HG03378 (cell line): Measurements from ENCODE around the gene ERI3.

Source experiments
- ATAC-seq: cut with Tn5 transposase; IDR thresholded peaks from one replicate; pipeline ENCODE4 v1.9.1; 2021; ENCODE audit warnings: mild to moderate bottlenecking, moderate library complexity; ENCODE audit not compliant: unreplicated experiment

Gene ERI3

GRCh38 chr1:44289530-44289929, 65.5 kb downstream of the ERI3 start:
- ATAC-seq = no peak

GRCh38 chr1:44288883-44289282, 66.2 kb downstream of the ERI3 start:
- no peak for ATAC-seq

GRCh38 chr1:44284184-44284583, 70.9 kb downstream of the ERI3 start:
- no peak for ATAC-seq

GRCh38 chr1:44283524-44284173, 71.4 kb downstream of the ERI3 start:
- ATAC-seq = no peak

GRCh38 chr1:44282704-44283426, 72.2 kb downstream of the ERI3 start:
- no peak for ATAC-seq

- no peak for ATAC-seq
These were observed 72.9 kb downstream of the ERI3 start for GRCh38 chr1:44281962-44282703.

- ATAC-seq = no peak
These were observed 78.2 kb downstream of the ERI3 start for GRCh38 chr1:44276901-44277300.

GRCh38 chr1:44275991-44276405, 79.1 kb downstream of the ERI3 start:
- no peak for ATAC-seq

GRCh38 chr1:44275296-44275962, 79.6 kb downstream of the ERI3 start:
- ATAC-seq = no peak

GRCh38 chr1:44273560-44274350, 81.3 kb downstream of the ERI3 start:
- no peak for ATAC-seq

- ATAC-seq = no peak
These were observed 82.1 kb downstream of the ERI3 start for GRCh38 chr1:44272992-44273391.

- no peak for ATAC-seq
These were observed 83.4 kb downstream of the ERI3 start for GRCh38 chr1:44271646-44272045.

GRCh38 chr1:44270686-44271628, 84.1 kb downstream of the ERI3 start:
- no peak for ATAC-seq

GRCh38 chr1:44268054-44268453, 87.0 kb downstream of the ERI3 start:
- ATAC-seq = no peak

GRCh38 chr1:44267438-44267837, 87.6 kb downstream of the ERI3 start:
- ATAC-seq = no peak

- no peak for ATAC-seq
These were observed 88.4 kb downstream of the ERI3 start for GRCh38 chr1:44266400-44267344.

GRCh38 chr1:44265656-44266358, 89.2 kb downstream of the ERI3 start:
- ATAC-seq = no peak

- ATAC-seq = no peak
These were observed 90.6 kb downstream of the ERI3 start for GRCh38 chr1:44264451-44264771.
